Ishikawa (cell line): ENCODE data around the gene IP6K3.

ENCODE experiments used
- CEBPB ChIP-seq: IDR thresholded peaks from 2 replicates; pipeline ENCODE4 v1.6.1; 2012
- CREB1 ChIP-seq: IDR thresholded peaks from 2 replicates; pipeline ENCODE4 v1.6.1; 2012; ENCODE audit warnings: low read depth
- EGR1 ChIP-seq: IDR thresholded peaks from 2 replicates; pipeline ENCODE4 v1.6.1; 2012
- EP300 ChIP-seq: IDR thresholded peaks from 2 replicates; pipeline ENCODE4 v1.6.1; 2012; ENCODE audit warnings: borderline replicate concordance
- FOXM1 ChIP-seq: IDR thresholded peaks from 2 replicates; pipeline ENCODE4 v1.6.1; 2012; ENCODE audit warnings: low read depth, borderline replicate concordance
- MAX ChIP-seq: IDR thresholded peaks from 2 replicates; pipeline ENCODE4 v1.6.1; 2012
- NFIC ChIP-seq: IDR thresholded peaks from 2 replicates; pipeline ENCODE4 v1.6.1; 2012
- RAD21 ChIP-seq: IDR thresholded peaks from 2 replicates; pipeline ENCODE4 v1.6.1; 2012; ENCODE audit warnings: low read depth
- REST ChIP-seq: IDR thresholded peaks from 2 replicates; pipeline ENCODE4 v1.6.1; 2012; ENCODE audit warnings: low read depth, mild to moderate bottlenecking
- TAF1 ChIP-seq: IDR thresholded peaks from 2 replicates; pipeline ENCODE4 v1.6.1; 2012; ENCODE audit warnings: low read depth, mild to moderate bottlenecking
- TCF12 ChIP-seq: IDR thresholded peaks from 2 replicates; pipeline ENCODE4 v1.6.1; 2012; ENCODE audit warnings: low read depth
- TEAD4 ChIP-seq: IDR thresholded peaks from 2 replicates; pipeline ENCODE4 v1.6.1; 2012
- USF1 ChIP-seq: IDR thresholded peaks from 2 replicates; pipeline ENCODE4 v1.6.1; 2012
- YY1 ChIP-seq: IDR thresholded peaks from 2 replicates; pipeline ENCODE4 v1.6.1; 2012; ENCODE audit warnings: low read depth
- ZBTB7A ChIP-seq: IDR thresholded peaks from 2 replicates; pipeline ENCODE4 v1.6.1; 2012; ENCODE audit warnings: low read depth

The IP6K3 gene

GRCh38 chr6:33756211-33756954, 9.7 kb upstream of the IP6K3 start:
- TF ChIP-seq EP300, result peak; percentile 59; the same call in 1 of the 2 replicates
- TF ChIP-seq RAD21, result 0 out of 2 replicates have a peak, but pooled peaks have one; percentile 8
- no peak for TF ChIP-seq ZBTB7A
- peak; percentile 40; the same call in 1 of the 2 replicates for TF ChIP-seq TCF12

GRCh38 chr6:33755070-33755869, 8.6 kb upstream of the IP6K3 start:
- TF ChIP-seq NFIC (peak; percentile 94), CEBPB (peak; percentile 81), RAD21 (peak; percentile 13; the same call in 1 of the 2 replicates), YY1 (peak; percentile 54; the same call in 1 of the 2 replicates), FOXM1 (peak; percentile 88), TAF1 (peak; percentile 73), CREB1 (no peak; the same call in 1 of the 2 replicates), USF1 (no peak), REST (no peak), MAX (peak; percentile 68), TEAD4 (peak; percentile 88), ZBTB7A (peak; percentile 68; the same call in 1 of the 2 replicates), EGR1 (no peak), EP300 (peak; percentile 95), TCF12 (peak; percentile 98)

- TF ChIP-seq CEBPB (no peak), YY1 (no peak), TAF1 (no peak), MAX (no peak), FOXM1 (no peak), EGR1 (no peak), USF1 (no peak), ZBTB7A (no peak), RAD21 (no peak)
These were observed 7.5 kb upstream of the IP6K3 start for GRCh38 chr6:33754222-33754621.

- TF ChIP-seq RAD21 (no peak), ZBTB7A (no peak), USF1 (no peak), YY1 (no peak), CREB1 (no peak), MAX (no peak), CEBPB (no peak), TCF12 (no peak), FOXM1 (no peak), TAF1 (no peak), REST (no peak), TEAD4 (no peak), NFIC (no peak)
These were observed 5.9 kb upstream of the IP6K3 start for GRCh38 chr6:33752646-33753015.
